ENCODE results near the gene ABHD8.

ABHD8 gene

DNA sequence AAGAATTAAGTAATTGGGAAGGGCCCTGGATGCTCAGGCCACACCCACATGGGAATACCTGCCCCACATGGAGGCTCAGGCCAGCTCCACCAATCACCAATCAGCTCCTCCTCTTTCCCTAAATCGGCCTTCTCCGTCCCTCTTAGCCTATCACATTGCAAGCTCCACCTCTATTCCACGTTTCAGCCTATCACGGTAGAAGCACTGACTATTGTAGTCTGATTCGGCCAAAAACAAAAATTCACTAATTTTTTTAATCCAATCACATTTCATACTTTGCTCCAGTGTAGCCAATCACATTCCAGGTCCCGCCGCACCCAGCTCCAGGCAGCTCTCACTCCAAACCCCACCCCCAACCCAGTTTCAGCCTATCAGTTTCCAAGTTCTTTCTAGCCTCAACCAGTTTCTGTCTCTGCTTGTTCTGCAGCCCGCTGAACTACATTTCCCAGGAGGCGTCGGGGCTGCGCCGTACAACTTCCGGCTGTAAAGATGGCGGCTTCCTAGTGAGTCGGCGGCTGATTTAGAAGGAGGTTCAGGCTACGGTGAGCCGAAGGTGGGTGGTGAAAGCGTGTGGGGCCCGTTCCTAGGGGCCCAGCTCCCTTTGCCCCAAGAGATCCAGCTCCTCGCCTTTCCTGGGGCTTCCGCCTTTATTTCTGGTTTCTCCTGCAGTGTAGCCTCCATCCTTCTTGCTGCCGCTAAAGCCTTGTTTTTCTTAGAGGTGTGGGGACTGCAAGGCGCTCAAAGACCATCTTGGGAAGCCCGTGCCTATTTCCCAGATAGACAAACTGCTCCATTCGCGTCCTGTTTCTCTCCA lies 36.0 kb downstream of the ABHD8 start, which contains the start of gene BABAM1:
TSS of gene BABAM1 (plus strand) at position 469 of the 814 bp plus-strand sequence. CDS start 1,364 bp downstream, outside the sequence.
- peak; percentile 77 to 89 for DNase-seq (ENCODE audit: low read depth in 2 of 2, low spot score in 1 of 2)

DNA sequence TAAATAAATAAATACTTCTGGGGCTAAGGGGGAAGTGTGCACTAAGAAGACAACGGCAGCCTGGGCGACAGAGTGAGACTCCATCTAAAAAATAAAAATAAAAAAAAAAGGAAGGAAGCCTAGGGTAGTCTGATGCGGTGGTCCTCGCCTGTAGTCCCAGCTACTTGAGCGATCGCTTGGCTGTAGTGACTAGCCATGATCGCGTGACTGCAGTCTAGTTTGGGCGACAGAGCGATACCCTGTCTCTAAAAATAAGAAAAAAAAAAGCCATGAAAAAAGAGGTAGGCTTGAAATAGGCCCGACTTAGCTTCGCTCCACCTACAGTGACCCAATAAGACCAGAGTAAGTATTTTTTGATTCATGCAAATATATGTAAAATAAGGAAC lies 36.6 kb downstream of the ABHD8 start:
- no peak for DNase-seq (ENCODE audit: low read depth in 2 of 2, low spot score in 1 of 2)

DNA sequence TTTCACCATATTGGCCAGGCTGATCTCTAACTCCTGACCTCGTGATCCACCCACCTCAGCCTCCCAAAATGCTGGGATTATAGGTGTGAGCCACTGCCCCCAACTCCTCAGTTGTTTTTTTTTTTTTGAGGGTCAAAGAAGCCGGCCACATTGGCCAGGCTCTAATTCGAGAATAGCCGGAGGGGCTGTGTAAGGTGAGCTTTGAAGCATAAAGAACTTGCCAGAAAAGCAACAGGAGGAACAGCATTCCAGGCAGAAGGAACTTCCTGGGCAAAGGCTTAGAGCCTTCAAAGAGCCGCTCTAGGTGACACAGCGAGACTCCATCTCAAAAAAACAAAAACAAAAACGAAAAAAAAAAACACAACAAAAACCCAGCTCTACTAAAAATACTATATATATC lies 37.2 kb downstream of the ABHD8 start:
- DNase-seq (ENCODE audit: low read depth in 2 of 2, low spot score in 1 of 2), result no peak

DNA sequence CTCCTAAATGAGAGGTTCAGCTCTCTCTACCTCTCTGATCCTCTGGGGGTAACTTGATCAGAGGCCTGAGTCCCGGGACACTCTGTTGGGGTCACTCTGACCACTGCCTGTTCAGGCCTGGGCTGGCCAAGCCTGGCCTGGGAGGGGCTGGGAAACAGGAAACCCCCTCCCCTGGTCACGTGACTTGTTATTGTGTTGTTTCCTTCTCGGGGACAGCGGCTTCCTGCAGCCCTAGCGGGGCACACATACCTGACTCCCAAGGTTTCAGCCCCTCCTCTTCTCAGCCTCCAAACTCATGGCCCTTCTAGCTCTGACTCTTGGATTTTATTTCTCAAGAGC lies 38.6 kb downstream of the ABHD8 start, which contains the start of gene USHBP1:
TSS of gene USHBP1 (minus strand) at position 105 of the 339 bp plus-strand sequence. CDS start 446 bp downstream, outside the sequence.
- no peak for DNase-seq (ENCODE audit: low read depth in 2 of 2, low spot score in 1 of 2)

DNA sequence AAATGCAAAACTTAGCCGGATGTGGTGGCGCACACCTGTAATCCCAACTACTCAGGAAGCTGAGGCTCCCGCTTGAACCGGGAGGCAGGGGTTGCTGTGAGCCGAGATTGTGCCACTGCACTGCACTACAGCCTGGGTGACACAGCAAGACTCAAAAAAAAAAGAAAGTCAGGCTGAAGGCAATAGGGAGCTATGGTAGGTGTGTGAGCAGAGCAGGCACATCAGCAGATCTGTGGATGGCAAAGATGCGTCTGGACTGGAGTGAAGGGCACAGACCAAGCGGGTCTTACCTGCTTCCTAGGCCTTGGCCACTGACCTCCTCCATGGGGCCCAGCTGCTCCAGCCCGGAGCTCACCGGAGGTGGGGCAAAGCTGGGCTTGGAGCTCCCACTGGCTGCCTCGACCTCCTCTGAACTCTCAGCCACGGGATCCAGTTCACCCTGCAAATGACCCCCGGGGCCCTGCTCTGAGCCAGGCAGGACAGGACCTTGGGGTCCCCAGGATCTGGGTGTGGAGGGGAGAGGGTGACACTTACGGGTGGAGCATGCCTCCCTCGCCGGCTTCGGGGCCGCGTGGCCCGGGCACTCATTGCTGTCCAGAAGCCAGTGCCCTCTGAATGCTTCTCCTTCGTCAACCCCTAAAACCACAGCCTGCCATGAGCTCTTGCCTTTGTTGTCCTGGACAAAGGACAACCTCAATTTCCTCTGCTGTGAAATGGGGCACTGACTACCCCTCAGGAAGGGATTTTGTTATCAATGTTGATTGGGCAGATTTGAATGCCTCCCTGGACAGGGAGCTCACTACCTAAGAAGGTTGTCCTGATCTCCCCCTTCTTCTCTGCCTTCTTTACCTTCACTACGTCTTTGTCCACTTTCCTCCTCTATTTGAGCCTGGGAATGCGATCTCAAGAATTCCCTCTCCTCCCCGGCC lies 39.2 kb downstream of the ABHD8 start:
- DNase-seq (ENCODE audit: low read depth in 2 of 2, low spot score in 1 of 2), result no peak

DNA sequence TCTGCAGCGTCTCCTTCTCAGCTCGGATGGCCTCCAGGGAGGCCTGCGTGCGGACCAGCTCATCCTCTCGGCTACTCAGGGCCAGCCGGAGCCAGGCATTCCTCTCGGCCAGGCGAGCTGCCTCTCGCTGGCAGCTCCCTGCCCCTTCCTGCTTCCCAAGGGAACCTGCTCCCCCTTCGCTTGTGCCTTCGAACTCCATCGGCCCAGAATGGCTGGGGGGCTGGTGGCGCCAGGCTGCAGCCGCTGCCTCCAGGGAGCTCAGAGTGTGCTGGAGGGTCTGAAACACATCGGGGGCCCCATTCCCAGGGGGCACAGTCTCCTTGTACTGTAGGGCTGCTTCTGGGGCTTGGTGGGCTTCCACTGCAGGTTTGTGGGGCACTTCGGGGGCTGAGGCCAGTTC lies 40.7 kb downstream of the ABHD8 start:
- DNase-seq (ENCODE audit: low read depth in 2 of 2, low spot score in 1 of 2), result no peak

DNA sequence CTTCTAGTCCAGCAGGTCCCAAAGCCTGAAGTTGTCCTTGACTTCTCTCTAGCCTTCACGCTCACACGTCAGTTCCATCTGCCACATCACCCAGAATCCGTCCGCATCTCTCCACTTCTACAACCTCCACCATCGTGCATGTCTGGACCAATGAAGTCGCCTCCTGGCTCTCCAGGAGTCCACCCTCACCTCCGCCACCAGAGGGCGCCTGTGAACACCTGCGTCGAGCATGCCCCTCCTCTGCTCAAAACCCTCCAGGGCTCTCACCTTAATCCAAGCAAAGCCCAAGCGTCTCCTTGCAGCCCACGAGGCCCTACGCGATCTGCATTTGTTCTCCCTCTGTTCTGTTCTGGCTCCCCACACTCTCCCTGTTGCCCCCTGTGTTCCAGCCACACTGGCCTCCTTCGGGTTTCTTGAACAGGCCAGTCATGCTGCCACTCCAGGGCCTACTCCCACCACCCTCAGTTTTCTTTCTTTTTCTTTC lies 42.3 kb downstream of the ABHD8 start:
- DNase-seq (ENCODE audit: low read depth in 2 of 2, low spot score in 1 of 2), result peak; percentile 74 to 85

DNA sequence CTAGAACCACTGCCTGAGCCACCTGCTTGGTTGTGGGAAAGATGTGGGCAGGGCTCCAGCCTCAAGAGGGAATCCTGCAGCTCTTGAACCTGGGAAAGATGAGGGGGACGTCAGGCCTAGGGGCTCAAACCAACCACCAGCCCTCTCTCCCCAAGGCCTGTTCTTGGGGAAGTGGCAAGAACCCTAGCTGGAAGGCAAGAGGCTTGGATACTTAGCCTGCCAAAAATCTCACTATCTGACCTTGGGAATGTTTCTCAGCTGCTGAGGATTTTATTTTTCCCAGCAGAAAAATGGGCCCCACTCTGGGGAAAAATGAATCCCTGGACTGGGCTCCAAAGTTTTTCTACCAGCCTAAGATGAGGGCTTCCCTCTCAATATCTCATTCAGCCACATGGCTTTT lies 43.3 kb downstream of the ABHD8 start:
- DNase-seq (ENCODE audit: low read depth in 2 of 2, low spot score in 1 of 2), result no peak

DNA sequence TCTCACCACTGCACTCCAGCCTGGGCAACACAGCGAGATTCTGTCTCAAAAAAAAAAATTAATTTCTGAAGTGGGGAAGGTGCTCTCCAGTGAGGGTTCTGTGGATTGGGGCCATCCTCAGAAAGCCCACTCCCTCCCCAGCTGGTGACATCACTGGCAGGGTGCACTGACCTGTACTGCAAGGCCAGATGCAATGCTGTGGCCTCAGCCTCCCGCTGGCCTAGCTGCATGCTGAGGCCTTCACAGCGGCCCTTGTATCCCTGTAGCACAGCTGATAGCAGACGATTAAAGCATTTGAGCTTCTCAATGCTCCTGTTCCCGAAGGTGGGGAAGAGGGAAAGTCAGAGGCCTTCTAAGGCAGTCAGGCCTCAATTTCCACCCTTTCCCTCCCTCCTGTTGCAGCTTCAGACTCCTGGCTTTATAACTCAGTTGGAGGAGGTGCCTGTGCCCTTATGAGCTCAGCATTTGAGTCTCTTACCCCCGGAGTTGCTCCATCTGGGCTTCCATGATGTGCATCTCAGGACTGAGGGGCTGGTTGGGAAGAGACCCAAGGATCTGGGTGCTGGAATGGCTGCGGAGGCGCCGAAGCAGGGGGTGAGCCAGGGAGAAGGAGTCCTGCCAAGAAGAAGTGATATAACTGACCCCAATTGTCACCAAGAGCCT lies 44.0 kb downstream of the ABHD8 start:
- DNase-seq (ENCODE audit: low read depth in 2 of 2, low spot score in 1 of 2), result no peak

DNA sequence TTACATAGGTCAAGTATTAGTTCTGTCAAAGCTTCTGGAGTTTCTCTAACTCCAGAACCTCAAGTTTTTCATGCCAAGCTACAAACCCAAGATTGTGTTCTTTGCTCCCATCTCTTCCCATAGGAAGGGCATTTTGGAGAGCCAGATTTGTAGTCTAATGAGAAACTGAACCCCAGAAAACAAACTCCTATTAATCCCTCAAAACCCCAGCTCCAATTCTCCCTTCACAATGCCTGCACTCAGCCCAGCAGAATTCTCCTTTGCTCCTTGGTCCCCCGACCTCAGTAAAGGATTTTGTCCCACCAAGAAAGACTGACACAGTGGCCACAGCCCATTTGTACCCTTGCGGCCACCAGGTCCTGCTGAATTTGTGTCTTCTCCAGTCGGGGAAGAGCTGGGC lies 47.1 kb downstream of the ABHD8 start:
- no peak for DNase-seq (ENCODE audit: low read depth in 2 of 2, low spot score in 1 of 2)

DNA sequence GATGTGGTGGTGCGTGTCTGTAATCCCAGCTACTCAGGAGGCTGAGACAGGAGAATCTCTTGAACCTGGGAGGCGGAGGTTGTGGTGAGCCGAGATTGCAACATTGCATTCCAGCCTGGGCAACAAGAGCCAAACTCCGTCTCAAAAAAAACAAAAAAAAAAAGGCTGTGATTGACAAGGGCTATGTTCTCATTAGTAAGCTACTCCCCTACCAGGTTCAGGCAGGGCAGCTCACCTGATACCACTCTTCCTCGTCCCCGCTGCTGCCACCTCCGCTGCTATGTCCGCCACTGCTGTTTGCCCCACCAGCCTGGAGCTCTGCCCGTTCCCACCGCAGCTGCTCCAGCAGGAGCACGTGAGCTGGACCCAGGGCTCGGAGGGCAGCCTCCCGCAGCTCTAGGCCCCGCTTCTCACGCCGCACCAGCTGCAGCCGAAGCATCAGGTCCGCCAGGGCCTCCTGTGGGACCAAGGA lies 48.0 kb downstream of the ABHD8 start:
- DNase-seq (ENCODE audit: low read depth in 2 of 2, low spot score in 1 of 2), result no peak

DNA sequence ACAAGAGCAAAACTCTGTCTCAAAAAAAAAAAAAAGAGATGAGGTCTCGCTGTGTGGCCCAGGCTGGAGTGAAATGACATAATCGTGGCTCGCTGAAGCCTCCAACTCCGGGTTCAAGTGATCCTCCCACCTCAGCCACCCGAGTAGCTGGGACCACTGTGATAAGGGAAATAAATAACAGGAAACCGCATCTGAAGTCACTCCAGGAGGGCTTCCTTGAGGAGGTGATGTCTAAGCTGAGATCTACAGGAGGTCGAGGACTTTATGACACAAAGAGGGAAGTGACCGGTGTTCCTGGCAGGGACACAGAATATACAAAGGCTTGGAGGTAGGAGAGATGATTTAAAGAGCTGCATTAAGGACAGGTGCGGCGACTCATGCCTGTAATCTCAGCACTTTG lies 48.6 kb downstream of the ABHD8 start:
- DNase-seq (ENCODE audit: low read depth in 2 of 2, low spot score in 1 of 2), result no peak

DNA sequence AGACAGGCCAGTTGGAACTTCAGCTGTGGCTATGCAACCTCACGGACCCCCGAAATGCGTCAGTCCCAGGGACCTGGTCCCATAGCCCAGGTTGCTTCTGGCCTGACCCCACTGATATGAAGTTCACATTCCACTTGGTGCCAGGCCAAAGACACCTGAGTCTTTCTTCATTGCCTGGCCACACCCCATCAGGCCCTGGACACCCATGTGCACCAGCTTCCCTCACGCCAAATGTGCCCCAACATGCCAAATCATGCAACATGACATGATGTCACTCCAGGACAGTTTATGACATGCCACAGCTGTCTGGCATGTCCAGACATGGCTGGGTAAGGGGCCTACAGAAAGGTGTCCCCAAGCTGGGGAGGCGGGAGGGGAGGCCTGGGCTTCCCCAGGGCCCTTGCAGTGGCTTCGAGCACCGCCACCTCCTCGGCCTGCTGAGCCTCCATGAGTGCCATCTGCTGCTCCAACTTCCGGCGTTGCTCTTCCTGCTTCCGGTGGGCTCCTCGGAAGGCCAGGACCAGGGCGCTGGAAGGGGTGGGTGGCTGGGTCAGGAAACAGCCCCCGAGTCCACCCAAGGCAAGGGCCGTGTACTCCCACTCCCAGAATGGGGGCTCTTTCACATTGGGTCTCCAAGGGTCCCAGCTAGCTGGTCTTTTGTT lies 53.2 kb downstream of the ABHD8 start:
- no peak for DNase-seq (ENCODE audit: low read depth in 2 of 2, low spot score in 1 of 2)

DNA sequence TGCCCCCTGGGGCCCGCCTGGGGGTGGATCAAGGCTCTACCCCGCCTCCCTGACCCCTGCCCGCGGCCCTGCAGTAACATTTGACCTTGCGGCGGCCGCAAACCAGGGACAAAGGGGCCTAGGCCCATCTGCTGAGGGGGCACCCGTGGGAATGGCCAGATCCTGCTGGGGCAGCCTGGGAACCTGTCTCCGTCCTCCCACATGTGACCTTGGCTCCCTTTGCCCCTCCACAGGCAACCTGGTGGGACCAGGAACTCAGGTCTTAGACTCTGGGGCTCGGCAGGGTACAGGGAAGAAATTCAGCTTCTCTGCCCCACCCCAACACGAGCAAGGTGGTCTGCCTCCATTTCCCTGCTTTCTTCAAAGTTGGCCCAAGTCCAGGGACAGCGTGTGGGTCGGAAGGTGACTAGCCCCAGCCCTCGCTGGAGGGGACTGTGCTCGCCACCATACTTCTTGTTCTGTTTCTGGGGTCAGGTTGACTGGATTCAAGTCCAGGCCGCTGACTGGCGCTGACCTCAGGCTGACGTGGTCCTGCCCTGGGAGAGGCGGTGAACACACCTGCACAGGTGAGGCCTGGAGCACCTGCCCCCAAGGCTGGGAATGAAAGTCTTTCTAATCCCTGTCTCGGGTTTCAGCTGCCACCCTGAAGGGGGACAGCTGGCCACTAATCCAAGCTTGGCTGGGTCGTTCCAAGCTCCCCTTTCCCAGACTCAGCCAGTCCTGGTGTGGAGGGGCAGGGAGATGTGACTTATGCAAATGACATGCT lies 55.0 kb downstream of the ABHD8 start:
- no peak for DNase-seq (ENCODE audit: low read depth in 2 of 2, low spot score in 1 of 2)

DNA sequence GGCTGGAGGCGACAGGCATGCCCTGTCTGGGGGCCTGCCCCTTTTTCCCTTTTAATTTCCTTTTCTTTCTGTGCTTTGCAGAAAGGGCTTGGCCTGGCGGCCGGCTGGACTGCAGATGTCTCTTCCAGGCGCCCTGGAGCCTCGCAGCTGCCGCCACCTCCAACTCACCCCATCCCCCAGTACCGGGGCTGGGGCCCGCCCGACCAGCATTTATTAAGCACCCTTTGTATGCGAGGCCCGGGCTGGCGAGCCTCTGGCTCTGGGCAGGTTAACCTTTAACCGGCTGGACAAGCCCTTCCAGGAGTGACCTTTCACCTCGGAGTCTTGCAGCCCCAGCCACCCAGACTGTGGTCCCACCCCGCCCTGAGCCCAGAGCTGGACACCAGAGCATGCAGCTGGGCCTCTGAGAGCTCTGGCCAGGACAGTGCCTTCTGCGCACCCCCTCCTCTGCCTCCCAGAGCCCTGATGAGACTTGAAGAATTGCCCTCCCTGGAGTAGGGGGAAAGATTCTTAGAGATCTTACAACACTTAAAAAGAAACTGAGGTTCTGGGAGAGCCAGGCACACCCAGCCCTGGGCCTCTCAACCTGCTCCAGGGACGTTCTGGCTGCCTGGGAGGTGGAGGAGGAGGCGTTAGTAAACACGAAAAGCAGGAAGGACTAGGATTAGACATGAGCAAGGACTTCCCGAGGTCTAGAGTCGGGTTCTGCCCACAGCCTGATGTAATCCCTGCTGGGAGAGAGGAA lies 56.4 kb downstream of the ABHD8 start:
- DNase-seq (ENCODE audit: low read depth in 2 of 2, low spot score in 1 of 2), result no peak

DNA sequence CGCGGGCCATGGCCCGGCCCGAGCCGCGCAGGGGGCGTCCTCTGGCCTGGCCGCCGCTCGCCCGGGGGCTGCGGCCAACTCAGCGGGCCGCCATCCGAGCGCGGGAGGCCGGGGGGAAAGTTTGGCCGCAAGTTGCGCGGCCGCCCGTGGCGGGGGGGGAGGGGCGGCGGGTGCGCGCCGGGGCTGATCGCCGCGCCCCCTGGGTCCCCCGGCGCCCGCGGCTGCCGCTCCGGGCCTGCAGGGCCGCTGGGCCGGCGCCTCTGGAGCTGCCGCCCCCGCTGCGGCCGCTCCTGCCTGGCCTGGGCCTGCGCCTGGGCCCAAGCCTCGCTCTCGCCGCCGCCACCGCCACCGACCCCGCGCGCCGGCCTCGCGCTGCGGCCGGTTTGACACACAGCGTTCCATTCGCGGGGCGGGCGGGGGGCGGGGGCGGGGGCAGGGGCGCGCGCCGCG lies 57.7 kb downstream of the ABHD8 start, which contains the start of gene NR2F6:
TSS of gene NR2F6 (minus strand) at position 385 of the 450 bp plus-strand sequence. CDS start 699 bp downstream, outside the sequence.
- DNase-seq (ENCODE audit: low read depth in 2 of 2, low spot score in 1 of 2), result no peak

DNA sequence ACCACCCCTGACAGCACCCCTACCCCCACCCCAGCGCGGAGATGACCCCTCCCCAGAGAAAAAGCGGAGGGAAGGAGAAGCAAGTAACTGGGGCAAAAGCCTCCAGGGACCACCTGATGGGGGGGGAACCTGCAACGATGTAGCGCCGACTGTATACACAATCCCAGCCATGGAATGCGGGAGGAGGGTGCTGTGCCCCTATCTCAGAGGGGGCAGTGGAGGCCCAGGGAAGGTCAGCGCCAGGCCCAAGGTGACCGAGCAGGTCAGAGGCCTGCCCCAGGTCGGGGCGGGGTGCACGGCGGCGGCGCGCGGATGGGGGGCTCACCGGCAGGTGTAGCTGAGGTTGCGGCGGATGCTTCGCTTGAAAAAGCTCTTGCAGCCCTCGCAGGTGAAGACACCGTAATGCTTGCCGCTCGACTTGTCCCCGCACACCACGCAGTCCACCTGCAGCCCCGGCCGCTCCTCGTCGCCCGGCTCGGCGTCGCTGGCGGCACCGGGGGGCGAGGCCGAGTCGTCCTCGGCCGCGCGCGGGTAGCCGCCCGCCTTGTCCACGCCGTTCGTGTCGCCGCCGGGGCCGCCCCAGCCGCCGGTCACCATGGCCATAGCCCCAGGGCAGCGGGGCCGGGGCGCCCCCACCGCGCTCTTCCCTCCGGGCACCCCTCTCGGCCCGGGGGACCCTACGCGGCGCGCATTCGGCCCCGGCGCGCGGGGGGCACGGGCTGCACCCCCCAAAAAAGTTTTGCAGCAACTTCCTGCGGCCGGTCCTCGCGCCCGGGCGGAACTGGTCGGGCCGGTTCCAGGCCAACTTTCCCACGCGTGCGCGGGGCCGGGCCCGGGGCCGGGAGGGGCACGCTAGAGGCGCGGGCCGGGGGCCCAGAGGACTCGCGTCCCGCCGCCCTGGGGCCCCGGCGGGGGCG lies 58.3 kb downstream of the ABHD8 start:
- DNase-seq (ENCODE audit: low read depth in 2 of 2, low spot score in 1 of 2), result no peak
